K562 (cell line): ENCODE data around the gene COL5A1. TPM values are rescaled to one million over a fixed set of nuclear protein-coding genes. Genes with fewer than 3 reads are reported as not detected.

Source experiments
- ATAC-seq: fragments of 200-7000 bp; cut with Tn5 transposase; 3 replicates; pipeline ENCODE4 v1.9.1; 2020; ENCODE audit warnings: moderate library complexity
- BruUV-seq: library from RNA; stranded (reverse); fragments of 400-500 nt; replicated peaks from 2 replicates; lab custom pipeline; 2021; lab: Mats Ljungman, UMichigan
- CTCF ChIA-PET: fragments of 300-600 bp; formaldehyde crosslinking; extraction: SDS; loops from one replicate; lab custom pipeline; 2021; ENCODE audit warnings: low intra/inter-chr PET ratio; lab: Yijun Ruan, JAX
- POLR2A ChIA-PET: fragments of 300-600, 350-650 bp; sonication (Branson Sonifier 250); formaldehyde crosslinking; extraction: SDS; loops from one replicate; lab custom pipeline; 2021; ENCODE audit warnings: antibody characterized with exemption, inconsistent platforms; lab: Yijun Ruan, JAX
- DNase-seq, 4 experiments: peaks; one replicate each; pipeline versions ENCODE4 v3.0.0 to v3.0.0-alpha.2; 2011 to 2018; ENCODE audit warnings: low spot score in 3 of 4, mixed read lengths in 3 of 4; ENCODE audit errors: extremely low read depth in 1 of 4
- FAIRE-seq: peaks from 2 replicates; lab custom pipeline; 2011; peaks lifted over from hg19 to GRCh38; lab: Jason Lieb, UNC
- H2AFZ ChIP-seq: 2 replicates; pipeline ENCODE4 v1.6.0; 2011; ENCODE audit warnings: low read depth, low read length, control low read depth, inconsistent platforms
- H3K27ac ChIP-seq: fragments of 200-600 bp; 3 replicates; pipeline ENCODE4 v1.8.0; 2011; ENCODE audit warnings: low read depth, mild to moderate bottlenecking, control low read depth, inconsistent platforms, low read length, moderate library complexity, mixed read lengths; ENCODE audit errors: extremely low read depth
- H3K27me3 ChIP-seq, 2 experiments: fragments of 300-600 bp in 1 of 2; 2 replicates in 1 of 2; 3 replicates in 1 of 2; pipeline versions ENCODE4 v1.6.0 to v1.8.0; 2011; ENCODE audit warnings: inconsistent platforms in 2 of 2, low read length in 2 of 2, mild to moderate bottlenecking in 1 of 2, mixed read lengths in 1 of 2, moderate library complexity in 1 of 2; ENCODE audit not compliant: control insufficient read depth in 2 of 2, insufficient read depth in 2 of 2
- H3K36me3 ChIP-seq: fragments of 300-600 bp; 3 replicates; pipeline ENCODE4 v1.8.0; 2011; ENCODE audit warnings: mild to moderate bottlenecking, low read length, inconsistent platforms; ENCODE audit not compliant: control insufficient read depth, insufficient read depth
- H3K4me1 ChIP-seq, 2 experiments: fragments of 200-600 bp in 1 of 2; replicated peaks in 1 of 2; 2 replicates in 1 of 2; 3 replicates in 1 of 2; pipeline versions ENCODE4 v1.5.1 to v1.8.0; 2011; ENCODE audit warnings: inconsistent platforms in 2 of 2, low read length in 2 of 2, mild to moderate bottlenecking in 1 of 2, mixed read lengths in 1 of 2, moderate library complexity in 1 of 2; ENCODE audit not compliant: control insufficient read depth in 2 of 2, insufficient read depth in 2 of 2
- H3K4me2 ChIP-seq: 2 replicates; pipeline ENCODE4 v1.6.1; 2011; ENCODE audit warnings: low read length, control low read depth, inconsistent platforms, mixed read lengths; ENCODE audit not compliant: insufficient read depth
- H3K4me3 ChIP-seq: fragments of 200-600 bp; sonication (generic), shearing (Covaris generic); 2 replicates; pipeline ENCODE4 v1.5.1; 2016; ENCODE audit warnings: control low read depth, inconsistent platforms
- H3K79me2 ChIP-seq: fragments of 200-600 bp; 3 replicates; pipeline ENCODE4 v1.8.0; 2011; ENCODE audit warnings: low read length, inconsistent platforms; ENCODE audit not compliant: control insufficient read depth, insufficient read depth
- H3K9ac ChIP-seq, 2 experiments: 2 replicates each; pipeline versions ENCODE4 v1.6.0 to v1.6.1; 2011; ENCODE audit warnings: low read depth in 2 of 2, low read length in 2 of 2, control low read depth in 1 of 2, inconsistent platforms in 1 of 2, mild to moderate bottlenecking in 1 of 2, mixed read lengths in 1 of 2; ENCODE audit not compliant: insufficient read depth in 1 of 2
- H3K9me1 ChIP-seq: one replicate; pipeline ENCODE4 v1.6.0; 2011; ENCODE audit warnings: inconsistent platforms, mild to moderate bottlenecking, low read length, moderate library complexity; ENCODE audit not compliant: control insufficient read depth, insufficient read depth
- H3K9me3 ChIP-seq: replicated peaks from 2 replicates; pipeline ENCODE4 v1.5.1; 2011; ENCODE audit warnings: low read depth, low read length, inconsistent platforms; ENCODE audit not compliant: control insufficient read depth, insufficient read depth
- H4K20me1 ChIP-seq: replicated peaks from 2 replicates; pipeline ENCODE4 v1.6.1; 2011; ENCODE audit warnings: low read length, inconsistent platforms, mixed read lengths; ENCODE audit not compliant: control insufficient read depth, insufficient read depth
- COPS2 ChIP-seq: fragments of 450-650 bp; conservative IDR thresholded peaks from 2 replicates; pipeline ENCODE4 v1.6.1; 2016; ENCODE audit warnings: mild to moderate bottlenecking, moderate library complexity
- GABPB1 ChIP-seq: sonication (generic); formaldehyde crosslinking; IDR thresholded peaks from 2 replicates; pipeline ENCODE4 v1.8.0; 2022; ENCODE audit warnings: mild to moderate bottlenecking, missing genetic modification reagents
- IRF1 ChIP-seq: sonication (generic); formaldehyde crosslinking; IDR thresholded peaks from 2 replicates; pipeline ENCODE4 v1.8.0; 2022; ENCODE audit warnings: missing genetic modification reagents, mild to moderate bottlenecking, borderline replicate concordance
- NFXL1 ChIP-seq: fragments of 450-650 bp; formaldehyde crosslinking; IDR thresholded peaks from 2 replicates; pipeline ENCODE4 v1.4.0; 2021; ENCODE audit warnings: mild to moderate bottlenecking
- PHB ChIP-seq: fragments of 250-450 bp; sonication (Bioruptor Pico); IDR thresholded peaks from 2 replicates; pipeline ENCODE4 v1.5.0; 2021
- RBBP5 ChIP-seq: fragments of 200-600 bp; sonication (generic); IDR thresholded peaks from 2 replicates; pipeline ENCODE4 v1.6.1; 2012; ENCODE audit warnings: borderline replicate concordance, mild to moderate bottlenecking, low read length, control low read depth, inconsistent platforms; ENCODE audit not compliant: insufficient read depth, poor library complexity, severe bottlenecking
- SETDB1 ChIP-seq: IDR thresholded peaks from one replicate; pipeline ENCODE4 v1.6.1; 2012; ENCODE audit warnings: low read length, control low read depth, inconsistent platforms
- ZNF444 ChIP-seq: fragments of 250-450 bp; sonication (Bioruptor Pico); IDR thresholded peaks from 2 replicates; pipeline ENCODE4 v1.4.0; 2020; ENCODE audit warnings: mild to moderate bottlenecking, moderate library complexity
- ZNF445 ChIP-seq: fragments of 250-450 bp; sonication (Bioruptor Pico); IDR thresholded peaks from 2 replicates; pipeline ENCODE4 v1.4.0; 2020; ENCODE audit warnings: low read depth, mild to moderate bottlenecking, moderate library complexity
- ZNF561 ChIP-seq: fragments of 450-650 bp; formaldehyde crosslinking; conservative IDR thresholded peaks from 2 replicates; pipeline ENCODE4 v1.4.0; 2020; ENCODE audit warnings: mild to moderate bottlenecking, moderate library complexity
- ZNF695 ChIP-seq: fragments of 450-650 bp; formaldehyde crosslinking; IDR thresholded peaks from 2 replicates; pipeline ENCODE4 v1.4.0; 2020; ENCODE audit warnings: mild to moderate bottlenecking, moderate library complexity
- WGBS: fragments of 100-300 bp; shearing (Covaris generic); methylation state at CpG from one replicate; pipeline ENCODE4 v1.1.6; 2016; ENCODE audit warnings: low coverage, mixed read lengths; ENCODE audit not compliant: insufficient coverage; ENCODE audit errors: missing lambda C conversion rate; 5-methylcytosine and 5-hydroxymethylcytosine counted together
- in situ Hi-C: fragments of 300-500 bp; cut with MboI; formaldehyde crosslinking; loops from 4 replicates; pipeline ENCODE4 v1.15.0; 2018; ENCODE audit warnings: inconsistent platforms, mixed read lengths
- intact Hi-C: fragments of 100-400 bp; cut with micrococcal nuclease; formaldehyde crosslinking; loops from 2 replicates; pipeline ENCODE4 v1.14.2; 2022
- polyA plus RNA-seq, 8 experiments: library from polyadenylated mRNA; depleted of rRNA in 4 of 8; stranded (reverse) in 5 of 8; unstranded in 3 of 8; fragments of >200 nt; fragmentation: Nextera tagmentation in 2 of 8; fragmentation: Illumina TruSeq in 1 of 8; extraction: Ambion mirVana in 2 of 8; extraction: Trizol in 1 of 8; gene quantifications; 2 replicates each; pipeline versions ENCODE4 v1.2.1 to v1.2.3, GENCODE V29; 2011 to 2014; ENCODE audit warnings: inconsistent platforms in 1 of 8, missing spikeins in 1 of 8
- total RNA-seq, 7 experiments: library from RNA; depleted of rRNA in 6 of 7; stranded (reverse); fragments of >200 nt in 6 of 7; fragmentation: Illumina TruSeq in 2 of 7; extraction: Trizol in 2 of 7; gene quantifications; 2 replicates each; pipeline versions ENCODE4 v1.2.1 to v1.2.3, GENCODE V29; 2011 to 2021; ENCODE audit warnings: low replicate concordance in 1 of 7

Gene COL5A1
- total and polyA plus RNA-seq, 9 of the 15 experiments (the other 6 are each of a cell fraction or from before 2014, with no cell fraction given) = under 0.01 to 0.13 (median 0.04) TPM; not detected in 6

DNA sequence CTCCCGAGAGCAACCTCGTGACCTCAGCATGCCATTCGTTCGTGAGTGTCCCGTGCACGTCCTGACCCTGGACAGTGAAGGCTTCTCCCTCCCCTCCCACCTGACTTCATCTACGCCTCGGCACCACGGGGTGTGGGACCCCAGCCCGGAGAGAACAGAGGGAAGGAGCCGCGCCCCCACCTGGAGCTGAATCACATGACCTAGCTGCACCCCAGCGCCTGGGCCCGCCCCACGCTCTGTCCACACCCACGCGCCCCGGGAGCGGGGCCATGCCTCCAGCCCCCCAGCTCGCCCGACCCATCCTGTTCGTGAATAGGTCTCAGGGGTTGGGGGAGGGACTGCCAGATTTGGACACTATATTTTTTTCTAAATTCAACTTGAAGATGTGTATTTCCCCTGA, 200.7 kb downstream of the COL5A1 start:
- H3K79me2 ChIP-seq = no peaks in the 10 kb centered on the region
- no peaks in the 10 kb centered on the region for H3K9me3 ChIP-seq
- no peak overlapping the region for H3K4me3 ChIP-seq
- H3K9me1 ChIP-seq = no peaks in the 10 kb centered on the region
- WGBS = 6% methylated on average over 19 of the region's 22 CpGs
- no peak for ATAC-seq
- H4K20me1 ChIP-seq = peaks cover 12% of the 10 kb centered on the region
- no peak for FAIRE-seq
- peaks cover 6 to 63% of the 10 kb centered on the region in 2 experiments; a peak in 4 of 5 replicates for H3K27me3 ChIP-seq
- H3K4me2 ChIP-seq = no peak overlapping the region
- in situ Hi-C loops = no loop called here
- H3K9ac ChIP-seq = no peak overlapping the region
- peaks cover 0 to 7% of the 10 kb centered on the region in 2 experiments; a peak in 1 of 5 replicates for H3K4me1 ChIP-seq
- H2AFZ ChIP-seq = no peak overlapping the region
- no TSS peak for BruUV-seq
- H3K27ac ChIP-seq = no peak overlapping the region
- no peaks in the 10 kb centered on the region for H3K36me3 ChIP-seq
- peak in 1 of 4 experiments; percentile 20 for DNase-seq
- intact Hi-C loops = no loop called here
- ChIA-PET POLR2A (no interaction called here), CTCF (no interaction called here)
- TF ChIP-seq GABPB1 (CRISPR knock-in tag) (no peak), IRF1 (CRISPR knock-in tag) (no peak), ZNF695 (CRISPR knock-in tag) (no peak), RBBP5 (no peak), ZNF445 (CRISPR knock-in tag) (no peak), ZNF561 (CRISPR knock-in tag) (no peak), ZNF444 (CRISPR knock-in tag) (no peak), NFXL1 (no peak), PHB (CRISPR knock-in tag) (no peak), SETDB1 (no peak), COPS2 (no peak)
